ENCODE measurements around the gene CAMSAP1.
A peak's percentile ranks its signal among the peaks of the same experiment; 100 is the strongest.

CAMSAP1 gene

GRCh38 chr9:135879619-135880018, 27.7 kb downstream of the CAMSAP1 start:
- Histone ChIP-seq H3K27me3 (ENCODE audit: low read depth) (no peaks in the 10 kb centered on the region), H3K4me1 (peaks cover 9% of the 10 kb centered on the region), H3K36me3 (replicated peaks) (peaks cover 14% of the 10 kb centered on the region), H3K4me3 (no peak overlapping the region), H3K9me3 (no peaks in the 10 kb centered on the region)
- in situ Hi-C loops (cut with MboI; ENCODE audit: low sequenced_read_pairs): no loop called here
- no peak for DNase-seq (ENCODE audit: low spot score in 2 of 2)

- no peak overlapping the region for H3K4me3 ChIP-seq
- H3K36me3 ChIP-seq (replicated peaks): peaks cover 14% of the 10 kb centered on the region
- DNase-seq (ENCODE audit: low spot score in 2 of 2): no peak
- no peaks in the 10 kb centered on the region for H3K27me3 ChIP-seq (ENCODE audit: low read depth)
- H3K9me3 ChIP-seq: no peaks in the 10 kb centered on the region
- H3K4me1 ChIP-seq: peaks cover 9% of the 10 kb centered on the region
- in situ Hi-C loops (cut with MboI; ENCODE audit: low sequenced_read_pairs): no loop called here
These were observed 28.1 kb downstream of the CAMSAP1 start for GRCh38 chr9:135879237-135879601.

GRCh38 chr9:135878528-135879236, 28.7 kb downstream of the CAMSAP1 start:
- Histone ChIP-seq H3K4me1 (peaks cover 9% of the 10 kb centered on the region), H3K4me3 (no peak overlapping the region), H3K27me3 (ENCODE audit: low read depth) (no peaks in the 10 kb centered on the region), H3K9me3 (no peaks in the 10 kb centered on the region), H3K36me3 (replicated peaks) (peaks cover 14% of the 10 kb centered on the region)
- in situ Hi-C loops (cut with MboI; ENCODE audit: low sequenced_read_pairs): no loop called here
- DNase-seq (ENCODE audit: low spot score in 2 of 2): peak; percentile 23 to 32

- no peak overlapping the region for H3K4me3 ChIP-seq
- H3K4me1 ChIP-seq: peaks cover 10% of the 10 kb centered on the region
- in situ Hi-C loops (cut with MboI; ENCODE audit: low sequenced_read_pairs): no loop called here
- peaks cover 14% of the 10 kb centered on the region for H3K36me3 ChIP-seq (replicated peaks)
- no peak for DNase-seq (ENCODE audit: low spot score in 2 of 2)
- no peaks in the 10 kb centered on the region for H3K27me3 ChIP-seq (ENCODE audit: low read depth)
- H3K9me3 ChIP-seq: no peaks in the 10 kb centered on the region
These were observed 29.4 kb downstream of the CAMSAP1 start for GRCh38 chr9:135877791-135878527.

GRCh38 chr9:135876936-135877335, 30.4 kb downstream of the CAMSAP1 start:
- Histone ChIP-seq H3K9me3 (no peaks in the 10 kb centered on the region), H3K4me1 (peaks cover 11% of the 10 kb centered on the region), H3K4me3 (no peak overlapping the region), H3K27me3 (ENCODE audit: low read depth) (no peaks in the 10 kb centered on the region), H3K36me3 (replicated peaks) (peaks cover 7% of the 10 kb centered on the region)
- DNase-seq (ENCODE audit: low spot score in 2 of 2): no peak
- in situ Hi-C loops (cut with MboI; ENCODE audit: low sequenced_read_pairs): no loop called here

- H3K4me3 ChIP-seq: no peak overlapping the region
- in situ Hi-C loops (cut with MboI; ENCODE audit: low sequenced_read_pairs): no loop called here
- H3K9me3 ChIP-seq: no peaks in the 10 kb centered on the region
- no peaks in the 10 kb centered on the region for H3K27me3 ChIP-seq (ENCODE audit: low read depth)
- peaks cover 11% of the 10 kb centered on the region for H3K4me1 ChIP-seq
- H3K36me3 ChIP-seq (replicated peaks): no peaks in the 10 kb centered on the region; the same call in 1 of the 2 replicates
- DNase-seq (ENCODE audit: low spot score in 2 of 2): no peak
These were observed 32.5 kb downstream of the CAMSAP1 start for GRCh38 chr9:135874859-135875258.

- in situ Hi-C loops (cut with MboI; ENCODE audit: low sequenced_read_pairs): loop anchor here (5.0 kb wide), 1 partner anchor 252 kb away; no protein-coding TSS in a partner anchor
These were observed 37.4 kb downstream of the CAMSAP1 start for GRCh38 chr9:135869909-135870308.

GRCh38 chr9:135865531-135865930, 41.8 kb downstream of the CAMSAP1 start:
- no peaks in the 10 kb centered on the region for H3K9me3 ChIP-seq
- no peaks in the 10 kb centered on the region for H3K27me3 ChIP-seq (ENCODE audit: low read depth)
- no peak for DNase-seq (ENCODE audit: low spot score in 2 of 2)
- no peaks in the 10 kb centered on the region for H3K4me1 ChIP-seq
- H3K36me3 ChIP-seq (replicated peaks): 0 out of 2 replicates have a peak, but pooled peaks cover 6% of the 10 kb centered on the region
- in situ Hi-C loops (cut with MboI; ENCODE audit: low sequenced_read_pairs): loop anchor here (5.0 kb wide), 1 partner anchor 257 kb away; no protein-coding TSS in a partner anchor
- H3K4me3 ChIP-seq: no peak overlapping the region

More at GRCh38 chr9:135869909-135870308, 37.4 kb downstream of the CAMSAP1 start:
- Histone ChIP-seq H3K4me1 (peaks cover 2% of the 10 kb centered on the region; the same call in 1 of the 2 replicates), H3K36me3 (replicated peaks) (no peaks in the 10 kb centered on the region), H3K9me3 (no peaks in the 10 kb centered on the region), H3K4me3 (no peak overlapping the region), H3K27me3 (ENCODE audit: low read depth) (no peaks in the 10 kb centered on the region)
- no peak for DNase-seq (ENCODE audit: low spot score in 2 of 2)

GRCh38 chr9:135864447-135865049, 42.8 kb downstream of the CAMSAP1 start:
- peak; percentile 35 to 85 for DNase-seq (ENCODE audit: low spot score in 2 of 2)
- H3K36me3 ChIP-seq (replicated peaks): 0 out of 2 replicates have a peak, but pooled peaks cover 6% of the 10 kb centered on the region
- no peaks in the 10 kb centered on the region for H3K4me1 ChIP-seq
- in situ Hi-C loops (cut with MboI; ENCODE audit: low sequenced_read_pairs): loop anchor here (5.0 kb wide), 1 partner anchor 258 kb away; no protein-coding TSS in a partner anchor
- no peaks in the 10 kb centered on the region for H3K27me3 ChIP-seq (ENCODE audit: low read depth)
- no peaks in the 10 kb centered on the region for H3K9me3 ChIP-seq
- no peak overlapping the region for H3K4me3 ChIP-seq

- Histone ChIP-seq H3K36me3 (replicated peaks) (0 out of 2 replicates have a peak, but pooled peaks cover 6% of the 10 kb centered on the region), H3K4me3 (no peak overlapping the region), H3K27me3 (ENCODE audit: low read depth) (no peaks in the 10 kb centered on the region), H3K9me3 (no peaks in the 10 kb centered on the region), H3K4me1 (no peaks in the 10 kb centered on the region)
- in situ Hi-C loops (cut with MboI; ENCODE audit: low sequenced_read_pairs): no loop called here
- no peak for DNase-seq (ENCODE audit: low spot score in 2 of 2)
These were observed 44.5 kb downstream of the CAMSAP1 start for GRCh38 chr9:135862809-135863208.

- no peaks in the 10 kb centered on the region for H3K27me3 ChIP-seq (ENCODE audit: low read depth)
- H3K4me1 ChIP-seq: no peaks in the 10 kb centered on the region
- in situ Hi-C loops (cut with MboI; ENCODE audit: low sequenced_read_pairs): no loop called here
- no peak overlapping the region for H3K4me3 ChIP-seq
- H3K36me3 ChIP-seq (replicated peaks): peaks cover 18% of the 10 kb centered on the region
- no peaks in the 10 kb centered on the region for H3K9me3 ChIP-seq
- no peak for DNase-seq (ENCODE audit: low spot score in 2 of 2)
These were observed 48.7 kb downstream of the CAMSAP1 start for GRCh38 chr9:135858491-135859185.

GRCh38 chr9:135857843-135858242, 49.5 kb downstream of the CAMSAP1 start:
- no peak for DNase-seq (ENCODE audit: low spot score in 2 of 2)
- Histone ChIP-seq H3K27me3 (ENCODE audit: low read depth) (no peaks in the 10 kb centered on the region), H3K4me1 (no peaks in the 10 kb centered on the region), H3K4me3 (no peak overlapping the region), H3K9me3 (no peaks in the 10 kb centered on the region), H3K36me3 (replicated peaks) (peaks cover 14% of the 10 kb centered on the region)
- in situ Hi-C loops (cut with MboI; ENCODE audit: low sequenced_read_pairs): no loop called here

GRCh38 chr9:135857371-135857786, 50.0 kb downstream of the CAMSAP1 start:
- Histone ChIP-seq H3K4me3 (no peak overlapping the region), H3K36me3 (replicated peaks) (peaks cover 14% of the 10 kb centered on the region), H3K27me3 (ENCODE audit: low read depth) (no peaks in the 10 kb centered on the region), H3K9me3 (no peaks in the 10 kb centered on the region), H3K4me1 (no peaks in the 10 kb centered on the region)
- no peak for DNase-seq (ENCODE audit: low spot score in 2 of 2)
- in situ Hi-C loops (cut with MboI; ENCODE audit: low sequenced_read_pairs): no loop called here

Measured in HAP-1 (cell line).